GM19238 (cell line): ENCODE data around the gene NIN.

Source experiments
- DNase-seq: peaks from one replicate; pipeline ENCODE4 v3.0.0; 2011; ENCODE audit warnings: low spot score; ENCODE audit not compliant: insufficient read length

The NIN gene

DNA sequence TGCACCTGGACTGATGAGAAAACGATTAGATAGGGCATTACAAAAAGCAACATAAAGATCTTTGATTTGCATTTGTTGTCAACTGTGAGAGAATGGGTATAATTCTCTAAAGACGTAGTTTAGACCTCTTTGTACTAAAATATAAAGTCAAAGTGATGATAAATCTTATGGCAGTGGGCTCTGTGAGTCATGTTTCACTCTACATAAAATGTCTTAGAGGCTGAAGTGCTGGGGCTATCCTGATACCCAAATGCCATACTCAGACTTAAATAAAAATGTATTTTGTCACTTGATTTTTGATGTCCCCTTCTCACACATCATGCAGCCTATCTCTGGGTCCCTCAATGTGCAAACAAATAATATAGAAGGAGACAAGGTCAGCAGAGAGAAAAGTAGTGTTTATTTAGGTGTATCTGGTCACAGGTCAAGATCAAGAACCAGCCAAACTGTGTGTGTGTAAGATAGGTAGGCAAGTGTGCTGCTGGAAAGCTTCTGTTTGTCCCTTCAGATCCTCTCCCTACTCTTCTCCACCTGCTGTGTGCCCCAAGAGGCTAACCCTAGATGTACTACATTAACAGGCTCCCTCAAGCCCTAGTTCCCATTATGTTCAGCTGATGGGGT is 7.0 kb upstream of the NIN start:
- no peak for DNase-seq

- DNase-seq = no peak
These were observed 6.3 kb upstream of the NIN start for GRCh38 chr14:50837271-50837670.

- DNase-seq = no peak
These were observed 5.6 kb upstream of the NIN start for GRCh38 chr14:50836515-50836914.

DNA sequence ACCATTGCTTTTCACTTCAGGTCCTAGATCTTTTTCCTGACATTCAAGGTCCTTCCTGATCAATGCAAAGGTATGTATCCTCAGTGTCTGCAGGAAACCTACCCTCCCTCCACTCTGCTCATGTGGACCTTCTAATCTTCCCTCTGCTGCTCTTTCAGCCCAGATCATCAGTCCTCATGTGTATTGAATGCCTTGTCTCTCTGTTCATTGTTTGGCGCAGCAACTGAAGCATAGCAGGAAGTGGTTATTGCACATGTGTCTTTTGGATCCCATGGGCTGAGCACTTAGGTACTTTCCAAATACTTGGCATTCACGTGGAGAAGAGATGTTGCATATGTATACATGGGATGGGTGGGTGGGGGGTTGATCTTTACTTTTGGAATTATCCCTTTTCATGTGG is 4.3 kb upstream of the NIN start:
- DNase-seq = no peak

DNA sequence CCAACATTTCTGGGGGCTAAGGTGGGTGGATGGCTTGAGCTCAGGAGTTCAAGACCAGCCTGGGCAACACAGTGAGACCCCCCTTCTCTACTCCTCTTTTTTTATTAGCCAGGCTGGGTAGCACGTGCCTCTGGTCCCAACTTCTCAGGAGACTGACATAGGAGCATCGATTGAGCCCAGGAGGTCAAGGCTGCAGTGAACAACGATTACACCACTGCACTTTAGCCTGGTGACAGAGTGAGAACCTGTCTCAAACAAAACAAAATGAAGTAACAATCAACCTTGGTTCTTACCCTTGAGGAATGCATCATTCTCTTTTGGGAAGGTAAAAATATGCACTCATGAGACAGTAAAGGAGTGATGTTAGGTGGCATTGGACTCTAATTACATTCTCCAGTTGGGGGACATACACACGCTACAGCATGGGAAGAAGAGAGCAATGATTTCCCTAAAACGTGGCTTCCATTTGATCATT is 3.9 kb upstream of the NIN start:
- no peak for DNase-seq

DNA sequence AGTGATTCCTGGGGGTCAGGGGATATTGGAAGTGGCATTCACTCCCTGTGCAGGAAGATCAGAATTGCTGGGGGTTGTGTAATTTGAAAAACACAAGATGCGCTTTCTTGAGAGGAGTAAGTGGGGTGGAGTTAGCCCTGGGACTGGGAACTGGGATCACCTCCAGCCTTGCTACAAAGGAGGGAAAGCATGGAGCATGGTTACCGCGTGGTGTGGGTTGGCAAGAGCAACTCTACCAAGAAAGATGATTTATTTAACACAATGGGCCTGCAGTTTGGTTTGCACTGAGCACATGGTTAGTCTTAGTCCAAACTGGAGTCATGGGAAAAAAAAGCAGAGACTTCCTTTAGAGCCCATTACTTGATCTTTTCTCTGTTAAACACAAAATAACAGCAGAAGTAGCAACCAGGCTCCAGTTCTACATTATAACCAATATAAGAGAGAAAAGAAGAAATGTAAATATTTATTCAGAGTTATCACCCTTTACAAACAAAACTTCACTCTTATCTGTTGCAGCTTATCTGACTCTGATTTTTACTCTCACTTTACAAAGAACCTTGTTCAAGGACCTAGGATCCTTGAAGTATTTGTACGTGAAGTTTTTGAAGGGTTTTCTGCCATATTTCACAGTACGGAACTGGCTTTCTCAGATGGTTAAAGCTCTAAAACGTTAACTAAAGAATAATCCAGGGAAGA is 2.1 kb upstream of the NIN start:
- no peak for DNase-seq

DNA sequence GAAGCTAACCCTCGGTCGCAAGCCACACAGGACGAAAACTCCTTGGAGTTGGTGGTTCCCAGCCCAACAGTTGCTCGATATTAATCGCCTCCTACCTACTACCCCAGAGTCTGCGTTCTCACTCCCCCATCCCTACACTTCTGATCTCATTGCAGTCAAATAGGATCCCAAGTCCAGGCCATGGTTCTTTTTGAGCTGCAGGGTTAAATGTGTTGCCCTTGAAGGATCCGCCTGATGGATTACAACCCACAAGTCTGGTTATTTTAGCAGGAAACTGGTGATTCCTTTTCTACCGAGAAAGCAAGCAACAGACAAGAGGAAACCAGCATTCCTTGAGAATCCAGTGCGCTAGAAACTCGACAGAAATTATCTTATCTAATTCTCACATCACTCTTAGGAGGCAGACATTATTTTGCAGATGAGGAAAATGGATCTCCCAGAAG is 785 bp upstream of the NIN start:
- no peak for DNase-seq

DNA sequence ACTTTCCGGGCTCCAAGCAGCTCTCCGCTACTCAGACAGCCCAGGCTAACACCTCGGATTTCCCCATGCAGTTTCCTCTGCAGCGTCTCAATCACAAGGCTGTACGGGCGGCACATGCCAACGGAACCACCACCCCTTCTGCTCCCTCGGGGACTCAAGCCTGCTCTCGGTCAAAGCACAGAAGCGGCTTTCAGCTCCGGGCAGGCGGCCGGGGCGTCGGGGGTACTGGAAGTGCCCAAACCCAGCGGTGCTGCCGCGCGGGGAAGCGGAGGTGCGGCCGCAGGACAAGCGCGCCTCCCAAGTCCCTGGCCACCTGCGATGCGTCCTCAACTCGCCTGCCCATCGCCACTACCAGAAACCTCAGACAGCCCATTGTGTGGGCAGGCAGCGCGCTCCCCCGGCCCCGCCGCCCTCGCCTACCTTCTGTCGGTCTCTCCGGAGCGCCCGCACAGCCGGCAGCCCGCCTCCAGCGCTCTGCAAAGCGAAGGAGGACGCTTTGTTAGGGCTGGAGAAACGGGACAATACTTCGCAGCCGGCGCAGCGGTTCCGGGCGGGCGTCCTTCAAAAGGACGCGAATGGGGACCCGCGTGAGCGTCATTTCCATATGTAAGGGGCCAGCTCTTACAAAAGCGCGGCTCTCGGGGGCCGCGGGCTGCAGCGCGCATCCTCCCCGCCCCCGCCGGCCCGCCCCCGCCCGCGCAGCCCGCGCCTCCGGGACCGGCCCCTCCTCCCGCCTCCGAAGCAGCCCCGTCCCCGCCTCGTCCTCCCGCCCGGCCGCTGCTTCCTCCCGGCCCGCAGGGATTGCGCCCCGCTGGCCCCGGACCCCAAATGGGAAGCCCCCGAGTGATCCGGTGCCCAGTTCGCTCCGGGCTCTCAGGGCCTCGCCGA is 674 bp downstream of the NIN start:
- DNase-seq = peak; percentile 48

- no peak for DNase-seq
These were observed 1.4 kb downstream of the NIN start for GRCh38 chr14:50829489-50830043.

- DNase-seq = no peak
These were observed 2.1 kb downstream of the NIN start for GRCh38 chr14:50828721-50829488.

GRCh38 chr14:50826681-50827080 is 4.3 kb downstream of the NIN start:
- no peak for DNase-seq

GRCh38 chr14:50825307-50825706 is 5.7 kb downstream of the NIN start:
- DNase-seq = no peak

GRCh38 chr14:50823762-50824636 is 7.0 kb downstream of the NIN start:
- no peak for DNase-seq

GRCh38 chr14:50823051-50823761 is 7.8 kb downstream of the NIN start:
- no peak for DNase-seq

DNA sequence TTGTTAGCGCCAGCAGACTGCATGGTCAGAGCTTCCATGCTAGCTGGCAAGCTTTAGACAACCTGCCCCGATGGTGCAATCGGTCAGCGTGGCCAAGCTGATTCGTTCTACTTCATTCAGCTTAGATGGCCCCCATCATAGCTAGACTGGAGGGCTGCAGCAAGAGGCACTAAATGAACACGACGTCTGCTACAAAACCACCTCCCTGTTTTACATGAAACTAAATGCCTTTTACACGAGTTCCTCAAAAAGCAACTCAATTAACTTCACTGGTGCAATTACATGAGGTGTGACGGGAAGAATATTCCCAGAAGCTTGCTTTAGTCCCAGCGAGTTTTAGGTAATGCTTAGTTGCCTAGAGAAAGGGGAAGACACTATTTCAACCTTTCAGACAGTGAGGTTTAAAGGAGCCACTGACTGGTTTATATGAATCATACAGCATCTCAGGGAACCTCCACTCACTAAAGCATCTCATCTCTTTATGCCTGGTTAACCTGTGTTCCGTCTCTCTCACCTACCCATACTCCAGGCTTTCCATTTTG is 8.4 kb downstream of the NIN start:
- DNase-seq = no peak

GRCh38 chr14:50821510-50822464 is 9.2 kb downstream of the NIN start:
- DNase-seq = no peak

- DNase-seq = no peak
These were observed 10.0 kb downstream of the NIN start for GRCh38 chr14:50820786-50821509.
